K562 (cell line): ENCODE data around the gene KIF15. TPM values are rescaled to one million over a fixed set of nuclear protein-coding genes. Genes with fewer than 3 reads are reported as not detected.

ENCODE experiments used
- AFF4 ChIP-seq: sonication (generic); formaldehyde crosslinking; IDR thresholded peaks from 2 replicates; pipeline ENCODE4 v1.8.0; 2023; ENCODE audit warnings: mild to moderate bottlenecking, missing genetic modification reagents
- ARID2 ChIP-seq: fragments of 450-650 bp; IDR thresholded peaks from 2 replicates; pipeline ENCODE4 v1.6.1; 2017; ENCODE audit warnings: antibody characterized with exemption, mild to moderate bottlenecking
- ARID3B ChIP-seq: fragments of 250-450 bp; sonication (Bioruptor Pico); IDR thresholded peaks from 2 replicates; pipeline ENCODE4 v1.4.0; 2020; ENCODE audit warnings: borderline replicate concordance
- ARNT ChIP-seq, 2 experiments: fragments of 450-650 bp; IDR thresholded peaks; 2 replicates each; pipeline ENCODE4 v1.6.1; 2016; ENCODE audit warnings: mild to moderate bottlenecking in 1 of 2
- BRF2 ChIP-seq: IDR thresholded peaks from 3 replicates; pipeline ENCODE4 v1.6.1; 2011; ENCODE audit warnings: borderline replicate concordance, mild to moderate bottlenecking; ENCODE audit not compliant: insufficient read length, insufficient read depth
- DACH1 ChIP-seq: fragments of 450-650 bp; IDR thresholded peaks from 2 replicates; pipeline ENCODE4 v1.6.1; 2018; ENCODE audit not compliant: partially characterized antibody
- GABPB2 ChIP-seq: fragments of 250-450 bp; sonication (Bioruptor Pico); conservative IDR thresholded peaks from 2 replicates; pipeline ENCODE4 v1.5.1; 2021; ENCODE audit warnings: mild to moderate bottlenecking
- LARP7 ChIP-seq: fragments of 450-650 bp; IDR thresholded peaks from 2 replicates; pipeline ENCODE4 v1.6.1; 2016
- MLLT1 ChIP-seq, 2 experiments: fragments of 450-650 bp; IDR thresholded peaks; 2 replicates each; pipeline ENCODE4 v1.6.1; 2016
- PCBP1 ChIP-seq: fragments of 200-400 bp; formaldehyde crosslinking; IDR thresholded peaks from 2 replicates; pipeline ENCODE4 v1.6.1; 2018; ENCODE audit warnings: mild to moderate bottlenecking, low read depth, low read length; ENCODE audit not compliant: poor library complexity, severe bottlenecking
- VEZF1 ChIP-seq: fragments of 200-800 bp; sonication (Bioruptor generic); IDR thresholded peaks from 2 replicates; pipeline ENCODE4 v1.6.1; 2017; ENCODE audit warnings: missing genetic modification characterization, missing compliant biosample characterization
- ZBTB9 ChIP-seq: fragments of 450-650 bp; formaldehyde crosslinking; IDR thresholded peaks from 2 replicates; pipeline ENCODE4 v1.4.0; 2020; ENCODE audit warnings: mild to moderate bottlenecking, moderate library complexity
- ZNF274 ChIP-seq: IDR thresholded peaks from 2 replicates; pipeline ENCODE4 v1.6.1; 2011; ENCODE audit warnings: low read depth, mild to moderate bottlenecking, low read length, moderate library complexity, borderline replicate concordance
- ZNF707 ChIP-seq: fragments of 250-450 bp; sonication (Bioruptor Pico); conservative IDR thresholded peaks from 2 replicates; pipeline ENCODE4 v1.8.0; 2022; ENCODE audit warnings: inconsistent platforms, mild to moderate bottlenecking, moderate library complexity
- ZNF79 ChIP-seq: fragments of 250-450 bp; sonication (Bioruptor Pico); IDR thresholded peaks from 2 replicates; pipeline ENCODE4 v1.4.0; 2020; ENCODE audit warnings: low read depth, mild to moderate bottlenecking, moderate library complexity
- polyA plus RNA-seq, 8 experiments: library from polyadenylated mRNA; depleted of rRNA in 4 of 8; stranded (reverse) in 5 of 8; unstranded in 3 of 8; fragments of >200 nt; fragmentation: Nextera tagmentation in 2 of 8; fragmentation: Illumina TruSeq in 1 of 8; extraction: Ambion mirVana in 2 of 8; extraction: Trizol in 1 of 8; gene quantifications; 2 replicates each; pipeline versions ENCODE4 v1.2.1 to v1.2.3, GENCODE V29; 2011 to 2014; ENCODE audit warnings: inconsistent platforms in 1 of 8, missing spikeins in 1 of 8
- total RNA-seq, 7 experiments: library from RNA; depleted of rRNA in 6 of 7; stranded (reverse); fragments of >200 nt in 6 of 7; fragmentation: Illumina TruSeq in 2 of 7; extraction: Trizol in 2 of 7; gene quantifications; 2 replicates each; pipeline versions ENCODE4 v1.2.1 to v1.2.3, GENCODE V29; 2011 to 2021; ENCODE audit warnings: low replicate concordance in 1 of 7

The KIF15 gene
- total and polyA plus RNA-seq, 9 of the 15 experiments (the other 6 are each of a cell fraction or from before 2014, with no cell fraction given) = 9.0 to 45.9 (median 26.0) TPM

- TF ChIP-seq BRF2 = no peak
- TF ChIP-seq DACH1 = no peak
- TF ChIP-seq AFF4 (CRISPR knock-in tag) = peak; percentile 91
- TF ChIP-seq LARP7 = 0 out of 2 replicates have a peak, but pooled peaks have one; percentile 44
- TF ChIP-seq ZBTB9 (CRISPR knock-in tag) = 0 out of 2 replicates have a peak, but pooled peaks have one; percentile 14
- no peak for TF ChIP-seq GABPB2 (CRISPR knock-in tag)
- no peak for TF ChIP-seq ZNF79 (CRISPR knock-in tag)
- TF ChIP-seq ARID3B = no peak
- TF ChIP-seq PCBP1 = no peak
- peak in 1 of 2 experiments; percentile 19; a peak in 1 of 4 replicates for TF ChIP-seq ARNT (IDR thresholded peaks at IDR 0.05)
- no peak for TF ChIP-seq ZNF707 (CRISPR knock-in tag)
- TF ChIP-seq ARID2 = 0 out of 2 replicates have a peak, but pooled peaks have one; percentile 47
- peak; percentile 56 to 79; a peak in 2 of 4 replicates for TF ChIP-seq MLLT1 (IDR thresholded peaks at IDR 0.05)
- peak; percentile 52; the same call in 1 of the 2 replicates for TF ChIP-seq VEZF1 (CRISPR knock-in tag)
- no peak for TF ChIP-seq ZNF274
These were observed at the start of gene KIF15, which contains the start of gene KIAA1143 (continued) for GRCh38 chr3:44761424-44762169.
